Measurements from ENCODE around the gene TUBB2B. TPM values are rescaled to one million over a fixed set of nuclear protein-coding genes. Genes with fewer than 3 reads are reported as not detected.

Gene TUBB2B
- total RNA-seq, 1 donor from 2014 or later, result 287 TPM

- Histone ChIP-seq H3K27me3 (ENCODE audit: control insufficient read depth, insufficient read depth, low read length) (no peaks in the 10 kb centered on the region), H3K4me3 (ENCODE audit: low read depth, low read length) (no peak overlapping the region), H3K36me3 (ENCODE audit: control insufficient read depth, insufficient read depth, low read length) (no peaks in the 10 kb centered on the region)
- peak; percentile 68 for DNase-seq (ENCODE audit: low read depth)
- TF ChIP-seq CTCF (IDR thresholded peaks at IDR 0.05; ENCODE audit: insufficient read depth, low read length, poor library complexity, severe bottlenecking), result no peak
These were observed 18.1 kb downstream of the TUBB2B start for GRCh38 chr6:3209114-3210023.

GRCh38 chr6:3208775-3209113 lies 18.7 kb downstream of the TUBB2B start:
- Histone ChIP-seq H3K4me3 (ENCODE audit: low read depth, low read length) (no peak overlapping the region), H3K36me3 (ENCODE audit: control insufficient read depth, insufficient read depth, low read length) (no peaks in the 10 kb centered on the region), H3K27me3 (ENCODE audit: control insufficient read depth, insufficient read depth, low read length) (no peaks in the 10 kb centered on the region)
- no peak for DNase-seq (ENCODE audit: low read depth)
- TF ChIP-seq CTCF (IDR thresholded peaks at IDR 0.05; ENCODE audit: insufficient read depth, low read length, poor library complexity, severe bottlenecking), result no peak

- Histone ChIP-seq H3K27me3 (ENCODE audit: control insufficient read depth, insufficient read depth, low read length) (no peaks in the 10 kb centered on the region), H3K36me3 (ENCODE audit: control insufficient read depth, insufficient read depth, low read length) (no peaks in the 10 kb centered on the region), H3K4me3 (ENCODE audit: low read depth, low read length) (no peak overlapping the region)
- DNase-seq (ENCODE audit: low read depth), result no peak
- no peak for TF ChIP-seq CTCF (IDR thresholded peaks at IDR 0.05; ENCODE audit: insufficient read depth, low read length, poor library complexity, severe bottlenecking)
These were observed 19.2 kb downstream of the TUBB2B start for GRCh38 chr6:3208098-3208774.

- H3K36me3 ChIP-seq (ENCODE audit: control insufficient read depth, insufficient read depth, low read length), result no peaks in the 10 kb centered on the region
- no peak for TF ChIP-seq CTCF (IDR thresholded peaks at IDR 0.05; ENCODE audit: insufficient read depth, low read length, poor library complexity, severe bottlenecking)
- DNase-seq (ENCODE audit: low read depth), result no peak
- H3K27me3 ChIP-seq (ENCODE audit: control insufficient read depth, insufficient read depth, low read length), result no peaks in the 10 kb centered on the region
- no peak overlapping the region for H3K4me3 ChIP-seq (ENCODE audit: low read depth, low read length)
These were observed 21.0 kb downstream of the TUBB2B start for GRCh38 chr6:3206339-3207015.

GRCh38 chr6:3205913-3206312 lies 21.5 kb downstream of the TUBB2B start:
- H3K27me3 ChIP-seq (ENCODE audit: control insufficient read depth, insufficient read depth, low read length), result no peaks in the 10 kb centered on the region

More at GRCh38 chr6:3205913-3206312, 21.5 kb downstream of the TUBB2B start:
- no peak for TF ChIP-seq CTCF (IDR thresholded peaks at IDR 0.05; ENCODE audit: insufficient read depth, low read length, poor library complexity, severe bottlenecking)
- H3K36me3 ChIP-seq (ENCODE audit: control insufficient read depth, insufficient read depth, low read length), result no peaks in the 10 kb centered on the region
- no peak overlapping the region for H3K4me3 ChIP-seq (ENCODE audit: low read depth, low read length)
- peak; percentile 72 for DNase-seq (ENCODE audit: low read depth)

Data from kidney epithelial cell (primary cell).